Measurements from ENCODE around the gene ZDHHC12. TPM values are rescaled to one million over a fixed set of nuclear protein-coding genes. Genes with fewer than 3 reads are reported as not detected.

Gene ZDHHC12
- total RNA-seq, 2 experiments from 2014 or later, result 50.9 to 53.1 TPM

- intact Hi-C loops (cut with micrococcal nuclease), result no loop called here
- Mint-ChIP-seq H3K36me3 (ENCODE audit: low read depth) (no peaks in the 10 kb centered on the region), H3K4me3 (no peak overlapping the region), H3K9me3 (no peaks in the 10 kb centered on the region), H3K4me1 (ENCODE audit: low read depth) (no peaks in the 10 kb centered on the region), H3K27ac (no peak overlapping the region), H3K27me3 (ENCODE audit: low read depth) (no peaks in the 10 kb centered on the region)
- CTCF ChIA-PET, result interaction anchor here (1.2 kb wide), 1 partner anchor 13 kb away, joined by 3 read pairs; the partner anchor contains the start of gene PKN3
- no peak for DNase-seq
Observed at GRCh38 chr9:128714586-128715435, 9.1 kb downstream of the ZDHHC12 start.

GRCh38 chr9:128713941-128714573 is 9.9 kb downstream of the ZDHHC12 start:
- Mint-ChIP-seq H3K4me1 (ENCODE audit: low read depth) (no peaks in the 10 kb centered on the region), H3K27me3 (ENCODE audit: low read depth) (no peaks in the 10 kb centered on the region), H3K4me3 (no peak overlapping the region), H3K9me3 (no peaks in the 10 kb centered on the region), H3K36me3 (ENCODE audit: low read depth) (no peaks in the 10 kb centered on the region), H3K27ac (no peak overlapping the region)
- no peak for DNase-seq
- CTCF ChIA-PET, result interaction anchor here (1.2 kb wide), 1 partner anchor 12 kb away, joined by 3 read pairs; the partner anchor contains the start of gene PKN3
- intact Hi-C loops (cut with micrococcal nuclease), result no loop called here

DNA sequence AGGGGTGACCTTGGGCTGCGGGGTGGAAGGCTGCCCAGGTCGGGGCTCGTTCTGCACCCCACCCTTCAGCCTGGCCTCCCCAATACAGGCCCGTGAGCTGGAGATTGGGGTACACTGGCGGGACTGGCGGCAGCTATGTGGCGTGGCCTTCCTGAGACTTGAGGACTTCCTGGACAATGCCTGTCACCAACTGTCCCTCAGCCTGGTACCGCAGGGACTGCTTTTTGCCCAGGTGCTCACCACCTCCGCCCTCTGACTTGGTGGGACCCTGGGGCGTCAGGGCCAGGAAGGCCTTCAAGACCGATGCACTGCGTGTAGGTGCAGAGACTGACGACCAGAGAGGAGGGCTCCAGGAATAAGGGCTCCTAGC is 10.5 kb downstream of the ZDHHC12 start:
- no peak for DNase-seq
- H3K36me3 Mint-ChIP-seq (ENCODE audit: low read depth), result no peaks in the 10 kb centered on the region
- H3K27me3 Mint-ChIP-seq (ENCODE audit: low read depth), result no peaks in the 10 kb centered on the region
- intact Hi-C loops (cut with micrococcal nuclease), result no loop called here
- H3K27ac Mint-ChIP-seq, result no peak overlapping the region
- no peaks in the 10 kb centered on the region for H3K4me1 Mint-ChIP-seq (ENCODE audit: low read depth)
- H3K4me3 Mint-ChIP-seq, result no peak overlapping the region
- no peaks in the 10 kb centered on the region for H3K9me3 Mint-ChIP-seq
- CTCF ChIA-PET, result no interaction called here

DNA sequence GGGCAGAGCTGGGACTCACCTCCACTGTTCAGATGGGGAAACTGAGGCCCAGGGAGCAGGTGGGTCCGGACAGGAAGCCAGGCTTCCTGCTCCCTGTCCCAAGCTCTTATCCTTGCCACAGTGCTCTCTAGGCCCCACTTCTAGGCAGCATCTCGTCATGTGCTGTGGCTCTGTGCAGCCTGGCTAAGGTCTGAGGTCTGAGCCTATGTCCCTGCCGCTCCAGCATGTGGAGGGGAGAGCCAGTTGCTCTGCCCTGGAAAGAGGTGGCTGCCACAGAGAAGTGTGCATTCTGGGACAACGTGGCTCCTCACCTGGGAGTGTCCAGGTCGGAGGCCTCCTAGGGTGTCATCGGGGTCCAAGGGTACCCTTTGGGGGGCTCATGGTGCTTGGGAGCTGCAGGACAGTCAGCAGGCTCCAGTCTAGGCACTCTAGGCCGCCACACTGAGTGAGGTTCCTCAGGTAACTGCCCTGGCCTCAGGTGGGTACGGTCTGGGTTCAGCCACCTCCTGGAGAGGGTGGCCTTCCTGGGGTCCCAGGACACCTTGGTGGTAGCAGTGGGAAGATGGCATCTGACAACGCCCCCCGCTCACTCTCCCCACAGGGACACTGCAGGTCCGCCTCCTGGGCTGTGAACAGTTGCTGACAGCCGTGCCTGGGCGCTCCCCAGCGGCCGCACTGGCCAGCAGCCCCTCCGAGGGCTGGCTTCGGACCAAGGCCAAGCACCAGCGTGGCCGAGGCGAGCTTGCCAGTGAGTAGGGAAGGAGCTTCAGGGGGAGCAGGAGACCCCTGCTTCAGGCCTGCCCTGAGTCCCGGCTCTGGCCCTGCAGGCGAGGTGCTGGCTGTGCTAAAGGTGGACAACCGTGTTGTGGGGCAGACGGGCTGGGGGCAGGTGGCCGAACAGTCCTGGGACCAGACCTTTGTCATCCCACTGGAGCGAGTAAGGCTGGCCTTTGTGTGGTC is 11.2 kb downstream of the ZDHHC12 start:
- no peaks in the 10 kb centered on the region for H3K36me3 Mint-ChIP-seq (ENCODE audit: low read depth)
- H3K4me3 Mint-ChIP-seq, result no peak overlapping the region
- no peak overlapping the region for H3K27ac Mint-ChIP-seq
- no peaks in the 10 kb centered on the region for H3K4me1 Mint-ChIP-seq (ENCODE audit: low read depth)
- H3K27me3 Mint-ChIP-seq (ENCODE audit: low read depth), result no peaks in the 10 kb centered on the region
- DNase-seq, result no peak
- CTCF ChIA-PET, result interaction anchor here (0.8 kb wide), 1 partner anchor 215 kb away, joined by 3 read pairs; no protein-coding TSS in a partner anchor
- no peaks in the 10 kb centered on the region for H3K9me3 Mint-ChIP-seq
- intact Hi-C loops (cut with micrococcal nuclease), result no loop called here

GRCh38 chr9:128707446-128707845 is 16.5 kb downstream of the ZDHHC12 start:
- no peaks in the 10 kb centered on the region for H3K9me3 Mint-ChIP-seq

GRCh38 chr9:128706671-128707381 is 17.1 kb downstream of the ZDHHC12 start:
- Mint-ChIP-seq H3K4me3 (no peak overlapping the region), H3K27ac (no peak overlapping the region), H3K27me3 (ENCODE audit: low read depth) (no peaks in the 10 kb centered on the region), H3K4me1 (ENCODE audit: low read depth) (peaks cover 7% of the 10 kb centered on the region), H3K9me3 (no peaks in the 10 kb centered on the region), H3K36me3 (ENCODE audit: low read depth) (no peaks in the 10 kb centered on the region)
- CTCF ChIA-PET, result interaction anchor here (0.5 to 1.7 kb wide), 4 partner anchors 10 to 399 kb away, joined by 3 to 5 read pairs (median 4); no protein-coding TSS in a partner anchor
- intact Hi-C loops (cut with micrococcal nuclease), result no loop called here
- no peak for DNase-seq

More at GRCh38 chr9:128707446-128707845, 16.5 kb downstream of the ZDHHC12 start:
- intact Hi-C loops (cut with micrococcal nuclease), result no loop called here
- Mint-ChIP-seq H3K4me3 (no peak overlapping the region), H3K27ac (no peak overlapping the region), H3K36me3 (ENCODE audit: low read depth) (no peaks in the 10 kb centered on the region), H3K27me3 (ENCODE audit: low read depth) (no peaks in the 10 kb centered on the region), H3K4me1 (ENCODE audit: low read depth) (peaks cover 5% of the 10 kb centered on the region)
- DNase-seq, result no peak
- CTCF ChIA-PET, result interaction anchor here (0.6 kb wide), 1 partner anchor 68 kb away, joined by 3 read pairs; no protein-coding TSS in a partner anchor

- CTCF ChIA-PET, result interaction anchor here (0.5 to 1.7 kb wide), 3 partner anchors 9 to 400 kb away, joined by 4 to 5 read pairs (median 4); no protein-coding TSS in a partner anchor
- Mint-ChIP-seq H3K9me3 (no peaks in the 10 kb centered on the region), H3K27me3 (ENCODE audit: low read depth) (no peaks in the 10 kb centered on the region), H3K36me3 (ENCODE audit: low read depth) (no peaks in the 10 kb centered on the region), H3K4me1 (ENCODE audit: low read depth) (peaks cover 13% of the 10 kb centered on the region), H3K27ac (no peak overlapping the region), H3K4me3 (no peak overlapping the region)
- intact Hi-C loops (cut with micrococcal nuclease), result no loop called here
- DNase-seq, result no peak
Observed at GRCh38 chr9:128706045-128706444, 17.9 kb downstream of the ZDHHC12 start.

DNA sequence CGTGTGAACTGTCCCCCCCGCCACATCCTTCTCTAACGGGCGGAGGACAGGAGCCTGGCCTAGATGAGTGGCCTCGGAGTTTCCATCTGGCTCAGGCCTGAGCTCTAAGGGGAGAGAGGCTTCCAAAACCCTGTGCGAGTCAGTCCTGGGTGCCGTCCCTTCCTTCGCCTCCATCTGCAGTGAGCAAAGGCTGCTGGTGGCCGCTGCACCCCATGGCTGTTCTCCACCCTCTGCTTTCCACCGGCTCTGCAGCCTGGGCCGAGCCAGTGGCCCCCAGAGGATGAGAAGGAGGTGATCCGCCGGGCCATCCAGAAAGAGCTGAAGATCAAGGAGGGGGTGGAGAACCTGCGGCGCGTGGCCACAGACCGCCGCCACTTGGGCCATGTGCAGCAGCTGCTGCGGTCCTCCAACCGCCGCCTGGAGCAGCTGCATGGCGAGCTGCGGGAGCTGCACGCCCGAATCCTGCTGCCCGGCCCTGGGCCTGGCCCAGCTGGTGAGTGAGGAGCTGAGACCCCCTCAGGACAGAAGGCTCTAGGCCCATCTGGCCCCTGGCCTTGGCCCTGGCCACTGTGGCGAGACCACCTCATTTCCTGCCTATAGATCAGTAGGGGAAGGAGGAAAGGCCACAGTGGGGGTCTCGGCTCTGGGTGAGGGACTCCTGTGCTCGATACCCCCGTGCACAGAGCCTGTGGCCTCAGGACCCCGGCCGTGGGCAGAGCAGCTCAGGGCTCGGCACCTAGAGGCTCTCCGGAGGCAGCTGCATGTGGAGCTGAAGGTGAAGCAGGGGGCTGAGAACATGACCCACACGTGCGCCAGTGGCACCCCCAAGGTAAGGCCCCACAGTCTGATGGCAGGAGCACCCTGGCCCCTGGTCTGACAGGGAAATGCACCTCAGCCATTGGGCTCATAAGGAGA is 18.6 kb downstream of the ZDHHC12 start:
- H3K9me3 Mint-ChIP-seq, result no peaks in the 10 kb centered on the region
- intact Hi-C loops (cut with micrococcal nuclease), result no loop called here
- no peak overlapping the region for H3K27ac Mint-ChIP-seq
- H3K4me1 Mint-ChIP-seq (ENCODE audit: low read depth), result peaks cover 13% of the 10 kb centered on the region
- no peak overlapping the region for H3K4me3 Mint-ChIP-seq
- CTCF ChIA-PET, result interaction anchor here (0.8 to 1.9 kb wide), 3 partner anchors 8 to 401 kb away, joined by 4 to 5 read pairs (median 5); partner anchors contain the start of gene ZDHHC12
- H3K36me3 Mint-ChIP-seq (ENCODE audit: low read depth), result no peaks in the 10 kb centered on the region
- H3K27me3 Mint-ChIP-seq (ENCODE audit: low read depth), result no peaks in the 10 kb centered on the region
- no peak for DNase-seq

DNA sequence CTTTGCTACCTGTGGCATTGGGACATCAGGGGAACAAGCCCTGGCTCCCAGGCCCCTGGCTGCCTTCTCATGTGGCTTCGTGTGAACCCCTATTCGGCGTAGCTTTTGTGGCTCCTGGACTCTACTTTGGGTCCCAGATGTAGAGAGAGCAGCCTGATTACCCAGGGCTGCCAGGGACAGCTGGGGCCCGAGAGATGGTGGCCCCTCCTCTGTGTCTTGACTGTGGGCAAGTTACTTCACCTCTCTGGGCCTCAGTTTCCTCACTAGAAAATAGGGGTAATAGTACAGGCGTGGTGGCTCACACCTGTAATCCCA is 19.6 kb downstream of the ZDHHC12 start:
- H3K4me1 Mint-ChIP-seq (ENCODE audit: low read depth), result peaks cover 13% of the 10 kb centered on the region
- no peaks in the 10 kb centered on the region for H3K36me3 Mint-ChIP-seq (ENCODE audit: low read depth)
- H3K9me3 Mint-ChIP-seq, result no peaks in the 10 kb centered on the region
- intact Hi-C loops (cut with micrococcal nuclease), result no loop called here
- DNase-seq, result no peak
- no peak overlapping the region for H3K27ac Mint-ChIP-seq
- H3K27me3 Mint-ChIP-seq (ENCODE audit: low read depth), result no peaks in the 10 kb centered on the region
- CTCF ChIA-PET, result interaction anchor here (1.9 kb wide), 1 partner anchor 21 kb away, joined by 5 read pairs; the partner anchor contains the start of gene ZDHHC12
- peak overlapping the region; percentile 34 for H3K4me3 Mint-ChIP-seq

DNA sequence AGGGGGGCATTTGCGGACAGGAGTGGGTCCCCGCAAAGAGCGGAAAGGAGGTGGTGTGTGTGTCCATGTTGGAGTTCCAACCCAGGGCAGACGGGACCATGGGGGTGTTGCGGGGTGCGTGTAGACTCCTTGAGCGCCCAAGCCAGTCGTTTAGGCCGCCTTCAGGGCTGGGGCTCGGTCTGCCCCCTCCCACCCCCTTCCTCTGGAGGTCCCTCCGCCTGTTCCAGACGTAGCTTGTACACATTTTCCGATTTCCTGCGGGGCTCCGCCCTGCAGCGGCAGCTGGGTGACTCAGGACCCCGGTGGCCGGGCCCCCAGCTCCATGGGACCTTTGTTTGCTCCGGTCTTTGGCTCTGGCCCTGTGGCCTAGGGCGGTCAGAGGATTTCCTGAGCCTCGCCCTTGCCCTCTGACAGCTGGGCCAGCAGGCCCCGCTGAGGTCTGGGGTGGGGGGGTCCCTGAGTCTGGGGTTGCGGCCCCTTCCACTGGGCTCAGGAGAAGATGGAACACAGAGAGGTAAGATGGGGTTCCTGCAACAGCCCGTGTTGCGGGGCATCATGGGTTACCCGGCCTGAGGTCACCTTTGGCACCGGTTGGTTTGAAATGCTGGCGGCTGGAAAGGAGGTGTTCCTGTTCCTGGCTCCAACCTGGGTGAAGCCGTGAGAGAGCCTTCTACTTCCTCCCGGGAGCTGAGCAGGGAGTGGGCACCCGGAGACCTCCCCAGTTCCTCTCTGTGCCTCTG is 20.1 kb downstream of the ZDHHC12 start:
- intact Hi-C loops (cut with micrococcal nuclease), result loop anchor here (2.0 kb wide), 1 partner anchor 115 kb away; the partner anchor contains the start of gene ENDOG
- no peak for DNase-seq
- Mint-ChIP-seq H3K9me3 (no peaks in the 10 kb centered on the region), H3K36me3 (ENCODE audit: low read depth) (no peaks in the 10 kb centered on the region), H3K27me3 (ENCODE audit: low read depth) (no peaks in the 10 kb centered on the region), H3K4me1 (ENCODE audit: low read depth) (peaks cover 13% of the 10 kb centered on the region), H3K4me3 (peak overlapping the region; percentile 72), H3K27ac (no peak overlapping the region)
- CTCF ChIA-PET, result interaction anchor here (1.9 kb wide), 1 partner anchor 21 kb away, joined by 5 read pairs; the partner anchor contains the start of gene ZDHHC12

All from activated naive CD4-positive, alpha-beta T cell treated with anti-CD3 and anti-CD28 coated beads for 36 hours (primary cell).